GM18505 (cell line): Measurements from ENCODE around the gene FHOD3.

Source experiments
- ATAC-seq: cut with Tn5 transposase; IDR thresholded peaks from one replicate; pipeline ENCODE4 v1.9.1; 2021; ENCODE audit not compliant: unreplicated experiment
- POLR2A ChIP-seq: IDR thresholded peaks from 4 replicates; pipeline ENCODE4 v1.6.1; 2011; ENCODE audit warnings: borderline replicate concordance; ENCODE audit not compliant: insufficient read depth, insufficient read length; ENCODE audit errors: extremely low read depth

The FHOD3 gene

GRCh38 chr18:36485772-36486171 is 188.3 kb downstream of the FHOD3 start:
- no peak for ATAC-seq
- TF ChIP-seq POLR2A, result no peak

- no peak for TF ChIP-seq POLR2A
These were observed 190.6 kb downstream of the FHOD3 start for GRCh38 chr18:36488131-36488530.

GRCh38 chr18:36490897-36491296 is 193.4 kb downstream of the FHOD3 start:
- TF ChIP-seq POLR2A, result no peak
- no peak for ATAC-seq

More at GRCh38 chr18:36488131-36488530, 190.6 kb downstream of the FHOD3 start:
- ATAC-seq, result no peak

DNA sequence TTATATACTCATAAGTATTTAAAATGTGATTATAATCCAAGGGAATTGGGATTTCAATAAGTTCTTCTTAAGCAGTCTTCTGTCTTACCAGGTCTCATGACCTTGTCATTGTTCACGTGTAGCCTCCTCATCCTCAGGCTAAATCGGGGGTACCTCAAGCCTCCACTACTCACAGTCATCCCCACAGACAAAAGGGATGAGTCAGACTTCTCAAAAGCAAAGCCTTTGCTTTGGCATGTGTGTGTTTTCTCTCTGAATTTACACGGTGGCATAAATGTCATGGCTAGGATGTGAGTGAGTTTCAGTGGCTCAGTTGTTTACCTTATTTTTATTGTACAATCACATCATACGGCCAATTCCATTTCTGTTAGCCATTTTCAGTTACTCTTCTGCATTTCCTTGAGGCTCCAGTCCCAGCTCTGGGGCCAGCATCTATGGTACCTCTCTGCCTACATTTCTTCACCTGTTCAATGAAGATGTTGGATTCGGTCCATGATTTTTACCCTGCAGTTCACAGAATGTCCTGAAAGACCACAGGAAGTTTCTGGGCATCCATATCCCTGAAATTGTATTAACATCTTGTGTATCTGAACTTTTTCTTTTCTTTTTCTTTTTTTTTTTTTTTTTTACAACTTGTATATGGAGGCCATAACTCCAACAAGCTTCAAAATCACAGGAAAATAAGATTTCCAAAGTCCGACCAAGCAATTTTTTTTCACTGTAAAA is 195.3 kb downstream of the FHOD3 start:
- TF ChIP-seq POLR2A, result no peak
- ATAC-seq, result no peak

GRCh38 chr18:36493349-36494159 is 196.0 kb downstream of the FHOD3 start:
- no peak for ATAC-seq
- no peak for TF ChIP-seq POLR2A

GRCh38 chr18:36494160-36494437 is 196.6 kb downstream of the FHOD3 start:
- no peak for TF ChIP-seq POLR2A
- ATAC-seq, result no peak

- no peak for TF ChIP-seq POLR2A
- no peak for ATAC-seq
These were observed 198.5 kb downstream of the FHOD3 start for GRCh38 chr18:36496022-36496421.

- no peak for TF ChIP-seq POLR2A
- ATAC-seq, result peak; percentile 93
These were observed 202.4 kb downstream of the FHOD3 start for GRCh38 chr18:36499938-36500337.

DNA sequence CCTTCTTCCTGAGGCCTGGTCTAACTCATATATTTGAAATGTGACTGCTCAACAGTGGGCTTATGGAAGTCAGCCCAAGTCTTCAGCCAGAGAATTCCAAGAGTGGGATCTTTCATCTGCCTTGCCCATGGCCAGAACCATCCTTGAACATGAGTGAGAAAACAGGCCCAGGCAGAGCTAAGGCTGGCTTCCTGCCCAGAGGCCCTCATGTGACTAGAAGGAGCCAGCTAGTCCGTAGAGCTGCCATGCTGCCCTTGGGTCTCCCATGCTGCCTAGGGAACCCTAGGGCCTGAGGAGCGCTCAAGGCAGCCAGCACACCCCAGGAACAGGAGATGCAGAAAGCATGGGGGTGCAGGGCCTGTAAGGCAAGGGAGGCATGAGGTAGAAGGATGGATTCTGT is 203.6 kb downstream of the FHOD3 start:
- ATAC-seq, result no peak
- no peak for TF ChIP-seq POLR2A

DNA sequence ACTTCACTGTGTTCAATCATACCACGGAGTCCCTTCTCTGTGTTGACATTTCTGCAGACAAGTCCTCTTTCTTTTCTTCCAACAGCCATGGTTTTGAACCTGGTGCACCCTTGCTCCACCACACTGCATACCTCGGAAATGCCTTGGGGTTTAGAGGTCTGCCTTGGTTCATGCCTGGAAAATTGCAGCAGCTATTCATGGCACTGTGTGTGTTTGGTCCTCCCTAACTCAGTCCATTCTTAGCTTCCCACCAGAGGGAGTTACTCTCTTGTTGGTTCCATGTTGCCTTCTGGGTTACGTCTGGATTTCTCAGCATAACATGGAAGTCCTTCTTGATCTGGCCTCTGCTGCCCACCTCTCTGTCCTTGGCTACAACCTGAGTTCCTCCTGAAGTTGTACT is 206.0 kb downstream of the FHOD3 start:
- no peak for ATAC-seq
- no peak for TF ChIP-seq POLR2A

DNA sequence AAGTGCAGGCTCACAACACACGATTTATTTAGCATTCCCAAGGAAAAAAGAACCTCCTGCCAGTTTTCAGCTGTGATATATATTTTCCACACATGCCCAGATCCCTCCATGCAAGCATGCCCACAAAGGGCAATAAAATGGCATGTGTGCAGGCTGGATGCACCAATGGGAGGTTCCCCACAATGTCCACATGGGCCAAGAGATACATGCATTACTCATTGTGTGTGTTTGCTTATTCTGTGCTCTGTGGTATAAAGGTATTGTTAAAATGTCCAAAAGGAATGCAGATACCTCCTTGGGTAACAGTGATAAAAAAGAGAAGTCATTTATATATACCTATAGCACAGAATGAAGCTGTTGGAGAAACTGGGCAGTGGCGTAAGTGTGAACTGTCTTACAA is 207.4 kb downstream of the FHOD3 start:
- TF ChIP-seq POLR2A, result no peak
- no peak for ATAC-seq

DNA sequence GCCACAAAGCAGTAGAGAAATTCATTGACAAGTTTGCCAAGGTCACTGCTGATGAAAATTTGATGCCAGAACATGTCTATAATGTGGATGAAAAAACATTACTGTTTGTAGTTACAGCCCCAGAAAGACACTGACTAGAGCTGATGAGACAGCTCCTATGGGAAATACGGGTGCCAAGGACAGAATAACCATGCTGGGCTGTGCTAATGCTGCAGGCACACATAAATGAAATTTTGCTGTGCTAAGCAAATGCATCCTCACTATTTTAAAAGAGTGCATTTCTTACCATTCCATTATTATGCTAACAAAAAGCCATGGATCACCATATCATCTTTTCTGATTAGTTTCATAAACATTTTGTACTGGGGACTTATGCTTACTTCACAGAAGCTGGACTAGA is 208.2 kb downstream of the FHOD3 start:
- no peak for ATAC-seq
- TF ChIP-seq POLR2A, result no peak

GRCh38 chr18:36509646-36510197 is 212.2 kb downstream of the FHOD3 start:
- no peak for TF ChIP-seq POLR2A
- no peak for ATAC-seq

- TF ChIP-seq POLR2A, result no peak
- ATAC-seq, result no peak
These were observed 214.4 kb downstream of the FHOD3 start for GRCh38 chr18:36511791-36512352.
